HG02588 (cell line): ENCODE results near the gene BLNK.

Source experiments
- ATAC-seq: cut with Tn5 transposase; IDR thresholded peaks from one replicate; pipeline ENCODE4 v1.9.1; 2021; ENCODE audit warnings: mild to moderate bottlenecking, moderate library complexity; ENCODE audit not compliant: unreplicated experiment

BLNK gene

GRCh38 chr10:96153070-96153469, 118.3 kb downstream of the BLNK start:
- no peak for ATAC-seq

DNA sequence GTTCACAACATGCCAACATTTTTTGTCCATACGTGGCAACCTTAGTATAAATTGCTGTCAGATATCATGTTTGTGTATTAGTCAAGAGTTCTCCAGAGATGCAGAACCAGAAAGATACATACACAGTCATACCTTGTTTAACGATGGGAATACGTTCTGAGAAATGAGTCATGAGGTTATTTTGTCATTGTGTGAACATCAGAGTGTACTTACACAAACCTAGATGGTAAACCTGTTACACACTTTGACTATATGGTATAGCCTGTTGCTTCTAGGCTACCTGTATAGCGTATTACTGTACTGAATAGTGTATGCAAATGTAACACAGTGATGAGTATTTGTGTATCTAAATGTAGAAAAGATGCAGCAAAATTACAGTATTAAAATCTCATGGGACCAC, 118.9 kb downstream of the BLNK start:
- ATAC-seq, result no peak
